ENCODE measurements around the gene TSSK6.

Gene TSSK6

DNA sequence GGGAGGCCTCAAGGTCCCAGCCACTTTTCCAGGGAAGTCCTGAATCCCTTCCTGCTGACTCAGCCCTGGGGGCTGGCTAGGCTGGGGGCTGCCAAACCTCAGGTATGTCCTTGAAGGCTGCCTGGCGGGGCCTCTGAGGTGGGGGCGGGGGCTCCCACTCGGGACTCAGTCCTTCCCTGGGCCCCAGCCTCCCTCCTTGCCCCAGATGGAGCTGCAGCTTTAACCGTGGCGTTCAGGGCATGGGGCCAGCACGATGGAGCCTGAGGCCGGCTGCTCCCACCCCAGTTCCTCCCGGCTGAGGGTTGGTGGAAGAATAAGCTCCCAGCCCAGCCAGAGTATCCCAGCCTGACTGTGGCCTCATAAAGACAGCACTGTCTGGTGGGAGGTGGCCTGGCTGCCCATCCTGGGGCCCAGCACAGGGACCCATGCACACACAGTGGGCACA is 35.2 kb upstream of the TSSK6 start:
- DNase-seq (ENCODE audit: low read depth): no peak
- TF ChIP-seq, protein P1, sequence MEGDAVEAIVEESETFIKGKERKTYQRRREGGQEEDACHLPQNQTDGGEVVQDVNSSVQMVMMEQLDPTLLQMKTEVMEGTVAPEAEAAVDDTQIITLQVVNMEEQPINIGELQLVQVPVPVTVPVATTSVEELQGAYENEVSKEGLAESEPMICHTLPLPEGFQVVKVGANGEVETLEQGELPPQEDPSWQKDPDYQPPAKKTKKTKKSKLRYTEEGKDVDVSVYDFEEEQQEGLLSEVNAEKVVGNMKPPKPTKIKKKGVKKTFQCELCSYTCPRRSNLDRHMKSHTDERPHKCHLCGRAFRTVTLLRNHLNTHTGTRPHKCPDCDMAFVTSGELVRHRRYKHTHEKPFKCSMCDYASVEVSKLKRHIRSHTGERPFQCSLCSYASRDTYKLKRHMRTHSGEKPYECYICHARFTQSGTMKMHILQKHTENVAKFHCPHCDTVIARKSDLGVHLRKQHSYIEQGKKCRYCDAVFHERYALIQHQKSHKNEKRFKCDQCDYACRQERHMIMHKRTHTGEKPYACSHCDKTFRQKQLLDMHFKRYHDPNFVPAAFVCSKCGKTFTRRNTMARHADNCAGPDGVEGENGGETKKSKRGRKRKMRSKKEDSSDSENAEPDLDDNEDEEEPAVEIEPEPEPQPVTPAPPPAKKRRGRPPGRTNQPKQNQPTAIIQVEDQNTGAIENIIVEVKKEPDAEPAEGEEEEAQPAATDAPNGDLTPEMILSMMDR (conservative IDR thresholded peaks at IDR 0.05; ENCODE audit: control insufficient read depth, insufficient read depth, low read depth, low read length): no peak
- no peak overlapping the region for H3K4me3 ChIP-seq (ENCODE audit: control insufficient read depth, low read depth, low read length)

DNA sequence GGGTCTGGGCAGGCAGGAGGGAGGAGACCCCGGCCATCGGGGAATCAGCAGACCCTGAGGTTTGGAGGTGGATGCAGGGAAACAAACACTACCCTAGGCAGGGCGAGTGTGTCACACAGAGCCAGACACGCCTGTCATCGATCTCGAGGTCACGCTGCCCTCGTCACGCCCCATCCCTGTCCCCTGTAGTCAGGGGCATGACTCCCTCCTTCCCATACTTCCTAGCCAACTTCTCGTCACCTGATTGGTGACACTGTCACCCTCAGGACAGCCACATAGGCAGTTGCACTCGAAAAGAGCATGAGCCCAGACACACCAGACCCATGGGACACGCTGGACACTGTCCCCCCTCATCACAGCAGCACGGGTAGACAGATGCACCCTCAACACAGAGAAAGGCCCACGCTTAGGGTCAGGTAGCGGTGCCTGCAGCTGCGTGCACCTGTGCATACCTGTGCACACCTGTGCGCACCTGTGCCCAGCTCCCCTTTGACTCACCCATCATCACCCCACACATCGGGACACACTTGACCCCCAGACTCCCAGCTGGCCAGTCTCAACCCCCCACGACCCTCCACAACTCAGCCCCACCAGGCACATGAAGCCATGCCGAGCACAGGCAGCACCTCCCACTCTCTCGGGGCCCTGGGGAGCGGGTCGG is 34.6 kb upstream of the TSSK6 start:
- TF ChIP-seq, protein P1 (conservative IDR thresholded peaks at IDR 0.05; ENCODE audit: control insufficient read depth, insufficient read depth, low read depth, low read length): no peak
- DNase-seq (ENCODE audit: low read depth): no peak
- H3K4me3 ChIP-seq (ENCODE audit: control insufficient read depth, low read depth, low read length): no peak overlapping the region

DNA sequence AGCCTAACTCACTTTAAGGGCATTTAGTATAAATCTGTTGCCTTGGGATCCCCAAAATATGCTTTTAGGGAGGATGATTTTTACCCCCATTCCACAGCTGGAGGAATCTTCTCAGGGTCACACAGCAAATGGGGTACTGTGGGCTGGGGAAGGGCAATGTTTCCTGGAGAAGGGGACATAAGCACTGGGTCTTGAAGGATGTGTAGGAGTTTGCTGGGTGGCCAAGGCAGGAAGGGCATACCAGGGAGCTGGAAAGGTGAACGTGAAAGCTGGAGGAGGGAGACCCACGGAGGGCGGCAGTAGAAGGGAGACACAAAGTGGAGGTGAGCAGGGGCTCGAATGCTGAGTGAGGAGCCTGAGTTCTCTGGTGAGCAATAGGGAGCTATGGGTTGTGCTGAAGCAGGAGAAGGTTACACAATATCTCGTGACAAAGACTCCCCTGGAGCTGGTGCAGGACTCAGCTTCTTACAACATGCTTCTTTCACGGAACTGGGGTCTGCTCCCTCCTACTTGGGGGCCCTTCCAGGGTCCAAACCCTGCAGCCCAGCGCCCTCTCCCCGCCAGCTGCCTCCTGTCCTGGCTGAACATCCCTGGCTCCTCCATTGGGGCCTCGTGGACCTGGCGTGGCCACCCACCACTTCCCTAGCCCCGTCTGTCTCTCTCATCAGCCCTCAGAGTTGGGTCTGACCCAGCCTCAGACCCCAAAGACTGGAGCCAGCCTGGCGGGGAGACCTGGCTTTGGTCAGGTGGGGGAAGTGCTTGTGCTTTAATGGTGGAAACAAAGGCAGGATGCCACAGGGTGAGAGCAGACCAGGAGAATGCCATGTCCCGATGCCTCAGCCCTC is 33.8 kb upstream of the TSSK6 start:
- no peak overlapping the region for H3K4me3 ChIP-seq (ENCODE audit: control insufficient read depth, low read depth, low read length)
- peak; percentile 34 for DNase-seq (ENCODE audit: low read depth)
- TF ChIP-seq, protein P1 (conservative IDR thresholded peaks at IDR 0.05; ENCODE audit: control insufficient read depth, insufficient read depth, low read depth, low read length): no peak

DNA sequence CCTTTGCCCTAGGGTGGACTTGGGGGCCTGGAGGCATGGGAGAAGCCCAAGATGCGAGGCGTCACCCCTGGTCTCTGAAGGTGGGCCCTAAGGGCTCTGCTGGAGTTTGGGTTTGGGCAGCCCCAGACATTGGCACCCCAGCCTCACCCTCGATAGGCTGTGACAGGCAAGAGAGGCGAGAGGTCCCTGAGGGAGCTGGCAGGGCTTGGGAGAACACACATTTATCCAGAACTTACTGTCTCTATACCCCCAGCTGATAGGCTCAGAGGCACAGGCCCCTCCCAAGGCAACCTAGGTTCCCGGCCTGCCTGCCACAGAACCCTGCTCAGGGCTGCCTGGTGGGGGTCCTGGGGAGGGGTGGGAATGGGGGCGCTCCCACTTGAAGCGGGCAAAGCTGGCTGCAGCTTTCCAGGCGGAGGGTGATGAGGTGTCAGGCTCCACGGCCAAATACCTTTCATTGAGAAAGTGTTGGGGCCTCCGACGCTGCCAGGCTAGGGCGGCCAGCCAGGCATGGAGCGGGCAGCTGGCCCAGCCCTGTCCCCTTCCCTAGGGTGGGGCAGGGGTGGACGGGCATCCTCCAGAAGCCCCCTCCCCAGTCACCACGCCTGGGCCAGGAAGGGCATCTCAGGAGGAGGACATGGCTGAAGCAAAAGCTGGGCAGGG is 32.5 kb upstream of the TSSK6 start:
- no peak for DNase-seq (ENCODE audit: low read depth)
- TF ChIP-seq, protein P1 (conservative IDR thresholded peaks at IDR 0.05; ENCODE audit: control insufficient read depth, insufficient read depth, low read depth, low read length): no peak
- no peak overlapping the region for H3K4me3 ChIP-seq (ENCODE audit: control insufficient read depth, low read depth, low read length)

DNA sequence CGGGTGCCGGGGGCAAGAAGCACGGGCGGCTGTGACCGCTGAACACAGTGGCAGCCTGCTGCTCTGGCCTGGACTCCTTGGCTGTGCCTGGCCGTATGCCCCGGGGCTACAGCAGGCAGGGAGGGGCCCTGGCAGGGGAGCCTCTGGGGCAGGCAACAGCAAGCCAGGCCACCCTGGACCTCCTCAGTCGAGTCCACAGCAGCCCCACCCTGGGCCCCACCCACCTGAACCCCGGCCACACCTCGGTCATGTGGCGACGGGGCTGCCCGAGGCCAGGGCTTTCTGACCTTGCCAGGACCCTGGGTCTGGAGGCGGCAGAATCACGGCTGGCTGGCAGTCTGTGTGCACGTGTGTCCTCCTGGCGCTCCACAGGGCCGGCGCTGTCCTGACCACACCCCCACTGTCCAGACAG is 31.4 kb upstream of the TSSK6 start:
- TF ChIP-seq, protein P1 (conservative IDR thresholded peaks at IDR 0.05; ENCODE audit: control insufficient read depth, insufficient read depth, low read depth, low read length): no peak
- H3K4me3 ChIP-seq (ENCODE audit: control insufficient read depth, low read depth, low read length): no peak overlapping the region
- DNase-seq (ENCODE audit: low read depth): no peak

DNA sequence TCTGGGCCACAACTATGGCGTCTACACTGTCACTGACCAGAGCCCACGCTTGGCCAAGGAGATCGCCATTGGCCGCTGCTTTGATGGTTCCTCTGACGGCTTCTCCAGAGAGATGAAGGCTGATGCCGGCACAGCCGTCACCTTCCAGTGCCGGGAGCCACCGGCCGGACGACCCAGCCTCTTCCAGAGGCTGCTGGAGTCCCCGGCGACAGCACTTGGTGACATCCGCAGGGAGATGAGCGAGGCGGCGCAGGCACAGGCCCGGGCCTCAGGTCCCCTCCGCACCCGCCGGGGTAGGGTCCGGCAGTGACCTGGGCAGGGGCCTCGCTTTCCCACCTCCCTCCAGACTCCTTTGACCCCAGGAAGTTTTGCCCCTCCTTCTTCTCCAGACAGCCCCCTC is 30.4 kb upstream of the TSSK6 start:
- no peak for DNase-seq (ENCODE audit: low read depth)
- no peak overlapping the region for H3K4me3 ChIP-seq (ENCODE audit: control insufficient read depth, low read depth, low read length)
- TF ChIP-seq, protein P1 (conservative IDR thresholded peaks at IDR 0.05; ENCODE audit: control insufficient read depth, insufficient read depth, low read depth, low read length): no peak

All from fibroblast of mammary gland (primary cell).